GM21447 (cell line): ENCODE results near the gene WWOX.
"Not testable (repeated sequence)": the region's sequence is repeated elsewhere in the genome, so short reads cannot be mapped to it uniquely, and the experiment has no call there.

Experiments used
- ATAC-seq: cut with Tn5 transposase; IDR thresholded peaks from one replicate; pipeline ENCODE4 v1.9.1; 2021; ENCODE audit not compliant: unreplicated experiment

Gene WWOX

GRCh38 chr16:79019431-79019830, 920.0 kb downstream of the WWOX start:
- ATAC-seq: no peak

GRCh38 chr16:79021991-79022630, 922.7 kb downstream of the WWOX start:
- no peak for ATAC-seq

GRCh38 chr16:79026117-79026516, 926.7 kb downstream of the WWOX start:
- ATAC-seq: no peak

- no peak for ATAC-seq
These were observed 937.1 kb downstream of the WWOX start for GRCh38 chr16:79036541-79036940.

- ATAC-seq: no peak
These were observed 938.3 kb downstream of the WWOX start for GRCh38 chr16:79037521-79038373.

- no peak for ATAC-seq
These were observed 941.8 kb downstream of the WWOX start for GRCh38 chr16:79041206-79041605.

- ATAC-seq: no peak
These were observed 942.7 kb downstream of the WWOX start for GRCh38 chr16:79042141-79042540.

- no peak for ATAC-seq
These were observed 943.4 kb downstream of the WWOX start for GRCh38 chr16:79042886-79043285.

GRCh38 chr16:79045191-79045590, 945.7 kb downstream of the WWOX start:
- ATAC-seq: no peak

- no peak for ATAC-seq
These were observed 947.9 kb downstream of the WWOX start for GRCh38 chr16:79047337-79047736.

GRCh38 chr16:79049040-79049439, 949.6 kb downstream of the WWOX start:
- no peak for ATAC-seq

- ATAC-seq: no peak
These were observed 950.6 kb downstream of the WWOX start for GRCh38 chr16:79050063-79050462.

GRCh38 chr16:79051313-79051712, 951.9 kb downstream of the WWOX start:
- no peak for ATAC-seq

GRCh38 chr16:79052198-79052597, 952.7 kb downstream of the WWOX start:
- not testable (repeated sequence) for ATAC-seq

GRCh38 chr16:79053577-79053976, 954.1 kb downstream of the WWOX start:
- ATAC-seq: no peak

- ATAC-seq: no peak
These were observed 954.9 kb downstream of the WWOX start for GRCh38 chr16:79054211-79054984.

- ATAC-seq: no peak
These were observed 956.0 kb downstream of the WWOX start for GRCh38 chr16:79055251-79055970.

GRCh38 chr16:79061181-79061580, 961.7 kb downstream of the WWOX start:
- ATAC-seq: no peak

GRCh38 chr16:79062336-79062735, 962.9 kb downstream of the WWOX start:
- ATAC-seq: no peak

- no peak for ATAC-seq
These were observed 963.4 kb downstream of the WWOX start for GRCh38 chr16:79062821-79063220.
